Activated CD4-positive, alpha-beta memory T cell treated with anti-CD3 and anti-CD28 coated beads, Interleukin-2, amount 10 ng/mL, durations not matched to agents 7 days and 5 days (primary cell): ENCODE data around the gene HNRNPC. TPM values are rescaled to one million over a fixed set of nuclear protein-coding genes. Genes with fewer than 3 reads are reported as not detected.
"Not testable (repeated sequence)": the region's sequence is repeated elsewhere in the genome, so short reads cannot be mapped to it uniquely, and the experiment has no call there.

Experiments
- CTCF ChIA-PET: fragments of 350-600 bp; sonication (Branson Sonifier 250); formaldehyde crosslinking; loops from one replicate; lab custom pipeline; 2021; ENCODE audit warnings: antibody characterized with exemption, inconsistent platforms; lab: Charles Lee
- POLR2A ChIA-PET: fragments of 350-600 bp; sonication (Branson Sonifier 250); formaldehyde crosslinking; loops from one replicate; lab custom pipeline; 2021; ENCODE audit warnings: antibody characterized with exemption; lab: Charles Lee
- DNase-seq: peaks from one replicate; pipeline ENCODE4 v3.0.0-alpha.2; 2020
- H3K27ac Mint-ChIP-seq: one replicate; pipeline ENCODE4 v1.8.0; 2021; ENCODE audit warnings: mild to moderate bottlenecking, mixed read lengths
- H3K27me3 Mint-ChIP-seq: one replicate; pipeline ENCODE4 v1.8.0; 2021; ENCODE audit warnings: mixed read lengths
- H3K36me3 Mint-ChIP-seq: one replicate; pipeline ENCODE4 v1.8.0; 2021; ENCODE audit warnings: low read depth, mixed read lengths
- H3K4me1 Mint-ChIP-seq: one replicate; pipeline ENCODE4 v1.8.0; 2021; ENCODE audit warnings: mixed read lengths
- H3K4me3 Mint-ChIP-seq: one replicate; pipeline ENCODE4 v1.8.0; 2021; ENCODE audit warnings: mild to moderate bottlenecking, mixed read lengths
- H3K9me3 Mint-ChIP-seq: one replicate; pipeline ENCODE4 v1.8.0; 2021; ENCODE audit warnings: mixed read lengths
- total RNA-seq, 2 experiments: library from RNA; stranded (reverse); gene quantifications; one replicate each; pipeline ENCODE4 v1.2.3, GENCODE V29; 2021

Gene HNRNPC
- total RNA-seq, 2 experiments from 2014 or later: 689 to 710 TPM

DNA sequence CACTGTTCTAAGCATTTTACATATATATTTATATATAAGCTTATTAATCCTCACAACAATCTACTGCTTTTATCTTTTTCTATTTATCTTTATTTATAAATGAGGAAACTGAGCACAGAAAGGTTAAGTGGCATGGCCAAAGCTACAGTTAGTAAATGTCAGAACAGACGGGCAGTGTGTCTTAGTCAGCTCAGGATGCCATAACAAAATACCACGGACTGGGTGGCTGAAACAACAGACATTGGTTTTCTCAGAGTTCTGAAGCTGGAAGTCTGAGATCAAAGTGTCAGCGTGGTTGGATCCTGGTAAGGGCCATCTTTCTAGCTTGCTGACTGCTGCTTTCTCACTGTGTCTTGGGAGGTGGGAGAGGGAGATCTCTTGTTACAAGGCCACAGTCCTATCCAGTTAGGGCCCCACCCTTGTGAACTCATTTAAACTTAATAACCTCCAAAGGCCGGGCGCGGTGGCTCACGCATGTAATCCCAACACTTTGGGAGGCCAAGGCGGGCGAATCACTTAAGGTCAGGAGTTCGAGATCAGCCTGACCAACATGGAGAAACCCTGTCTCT, 30.4 kb upstream of the HNRNPC start:
- DNase-seq: no peak
- peaks cover 24% of the 10 kb centered on the region for H3K27me3 Mint-ChIP-seq
- H3K4me1 Mint-ChIP-seq: peaks cover 3% of the 10 kb centered on the region
- ChIA-PET CTCF (interaction anchor here (0.6 to 1.2 kb wide), 3 partner anchors 8 to 59 kb away, joined by 3 read pairs; no protein-coding TSS in a partner anchor), POLR2A (no interaction called here)
- no peaks in the 10 kb centered on the region for H3K9me3 Mint-ChIP-seq
- H3K27ac Mint-ChIP-seq: no peak overlapping the region
- H3K4me3 Mint-ChIP-seq: no peak overlapping the region
- no peaks in the 10 kb centered on the region for H3K36me3 Mint-ChIP-seq

GRCh38 chr14:21298358-21298757, 29.1 kb upstream of the HNRNPC start:
- Mint-ChIP-seq H3K9me3 (no peaks in the 10 kb centered on the region), H3K4me3 (no peak overlapping the region), H3K4me1 (peaks cover 3% of the 10 kb centered on the region), H3K27me3 (peaks cover 20% of the 10 kb centered on the region), H3K27ac (no peak overlapping the region), H3K36me3 (no peaks in the 10 kb centered on the region)
- CTCF ChIA-PET: no interaction called here
- POLR2A ChIA-PET: no interaction called here
- no peak for DNase-seq

- H3K9me3 Mint-ChIP-seq, H3K36me3 Mint-ChIP-seq, CTCF ChIA-PET, POLR2A ChIA-PET, H3K4me1 Mint-ChIP-seq, H3K4me3 Mint-ChIP-seq, H3K27ac Mint-ChIP-seq, DNase-seq, H3K27me3 Mint-ChIP-seq: not testable (repeated sequence)
These were observed 24.8 kb upstream of the HNRNPC start for GRCh38 chr14:21294026-21294425.

- H3K27ac Mint-ChIP-seq: no peak overlapping the region
- H3K36me3 Mint-ChIP-seq: no peaks in the 10 kb centered on the region
- no peaks in the 10 kb centered on the region for H3K9me3 Mint-ChIP-seq
- ChIA-PET CTCF (interaction anchor here (0.6 kb wide), 1 partner anchor 262 kb away, joined by 3 read pairs; no protein-coding TSS in a partner anchor), POLR2A (no interaction called here)
- H3K27me3 Mint-ChIP-seq: peaks cover 3% of the 10 kb centered on the region
- H3K4me1 Mint-ChIP-seq: no peaks in the 10 kb centered on the region
- no peak overlapping the region for H3K4me3 Mint-ChIP-seq
- DNase-seq: no peak
These were observed 17.9 kb upstream of the HNRNPC start for GRCh38 chr14:21287168-21287567.

GRCh38 chr14:21286516-21286915, 17.3 kb upstream of the HNRNPC start:
- CTCF ChIA-PET, H3K36me3 Mint-ChIP-seq, H3K9me3 Mint-ChIP-seq: not testable (repeated sequence)

GRCh38 chr14:21281917-21282316, 12.7 kb upstream of the HNRNPC start:
- DNase-seq, H3K9me3 Mint-ChIP-seq, H3K36me3 Mint-ChIP-seq, H3K27ac Mint-ChIP-seq, H3K4me3 Mint-ChIP-seq, H3K27me3 Mint-ChIP-seq, H3K4me1 Mint-ChIP-seq, CTCF ChIA-PET: not testable (repeated sequence)
- POLR2A ChIA-PET: interaction anchor here (1.0 kb wide), 1 partner anchor 101 kb away, joined by 4 read pairs; no protein-coding TSS in a partner anchor

More at GRCh38 chr14:21286516-21286915, 17.3 kb upstream of the HNRNPC start:
- H3K27ac Mint-ChIP-seq, H3K4me3 Mint-ChIP-seq, DNase-seq, H3K4me1 Mint-ChIP-seq, POLR2A ChIA-PET, H3K27me3 Mint-ChIP-seq: not testable (repeated sequence)

GRCh38 chr14:21279783-21280182, 10.5 kb upstream of the HNRNPC start, which contains the start of gene RPGRIP1:
Gene RPGRIP1, plus strand, starts transcription at chr14:21280083. Its CDS starts 7,894 bp downstream, at chr14:21287977.
- Mint-ChIP-seq H3K27me3 (no peaks in the 10 kb centered on the region), H3K9me3 (no peaks in the 10 kb centered on the region), H3K27ac (no peak within 1 kb of the TSS), H3K4me1 (peaks cover 4% of the 10 kb centered on the region), H3K36me3 (no peaks in the 10 kb centered on the region), H3K4me3 (no peak within 1 kb of the TSS)
- ChIA-PET POLR2A (no interaction called here), CTCF (no interaction called here)
- no peak for DNase-seq

GRCh38 chr14:21278632-21279031, 9.4 kb upstream of the HNRNPC start:
- Mint-ChIP-seq H3K36me3 (no peaks in the 10 kb centered on the region), H3K27ac (no peak overlapping the region), H3K4me1 (peaks cover 4% of the 10 kb centered on the region), H3K9me3 (no peaks in the 10 kb centered on the region), H3K4me3 (no peak overlapping the region), H3K27me3 (no peaks in the 10 kb centered on the region)
- CTCF ChIA-PET: no interaction called here
- POLR2A ChIA-PET: interaction anchor here (0.8 kb wide), 1 partner anchor 13 kb away, joined by 3 read pairs; no protein-coding TSS in a partner anchor
- no peak for DNase-seq

DNA sequence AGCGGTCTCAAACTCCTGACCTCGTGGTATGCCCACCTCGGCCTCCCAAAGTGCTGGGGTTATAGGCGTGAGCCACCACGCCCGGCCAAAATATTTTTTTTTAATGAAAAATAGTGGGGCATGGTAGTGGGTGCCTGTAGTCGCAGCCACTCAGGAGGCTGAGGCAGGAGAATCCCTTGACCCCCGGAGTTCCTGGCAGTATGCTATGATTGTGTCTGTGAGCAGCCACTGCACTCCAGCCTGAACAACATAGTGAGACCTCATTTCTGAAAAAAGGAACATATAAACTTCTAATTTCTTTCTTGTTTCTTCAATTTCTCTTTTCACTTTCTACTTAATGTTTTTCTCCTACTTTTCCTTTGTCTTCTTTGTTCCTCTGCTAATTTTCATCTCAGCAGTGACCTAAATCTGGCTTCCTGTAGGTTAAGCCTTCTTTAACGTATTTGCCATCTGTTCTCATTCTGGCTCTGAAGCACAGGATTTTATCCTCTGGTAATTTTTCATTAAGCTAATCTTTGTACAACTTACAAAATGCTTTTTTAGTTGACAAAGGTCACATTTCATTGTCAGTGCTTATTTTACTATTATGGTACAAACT, 6.1 kb upstream of the HNRNPC start:
- no peaks in the 10 kb centered on the region for H3K9me3 Mint-ChIP-seq
- no peaks in the 10 kb centered on the region for H3K27me3 Mint-ChIP-seq
- no peaks in the 10 kb centered on the region for H3K36me3 Mint-ChIP-seq
- POLR2A ChIA-PET: interaction anchor here (1.6 kb wide), 1 partner anchor 10 kb away, joined by 5 read pairs; no protein-coding TSS in a partner anchor
- H3K4me1 Mint-ChIP-seq: peaks cover 5% of the 10 kb centered on the region
- no peak overlapping the region for H3K4me3 Mint-ChIP-seq
- no peak overlapping the region for H3K27ac Mint-ChIP-seq
- no peak for DNase-seq
- CTCF ChIA-PET: interaction anchor here (0.7 to 1.4 kb wide), 2 partner anchors 24 to 36 kb away, joined by 3 to 4 read pairs; no protein-coding TSS in a partner anchor

DNA sequence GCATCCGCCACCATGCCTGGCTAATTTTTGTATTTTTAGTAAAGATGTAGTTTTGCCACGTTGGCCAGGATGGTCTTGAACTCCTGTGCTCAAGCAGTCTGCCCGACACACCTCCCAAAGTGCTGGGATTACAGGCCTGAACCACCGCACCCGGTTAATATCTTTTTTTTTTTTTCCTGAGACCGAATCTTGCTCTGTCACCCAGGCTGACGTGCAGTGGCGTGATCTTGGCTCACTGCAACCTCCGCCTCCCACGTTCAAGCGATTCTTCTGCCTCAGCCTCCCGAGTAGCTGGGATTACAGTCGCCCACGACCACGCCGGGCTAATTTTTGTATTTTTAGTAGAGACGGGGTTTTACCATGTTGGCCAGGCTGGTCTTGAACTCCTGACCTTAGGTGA, 3.4 kb upstream of the HNRNPC start:
- peaks cover 18% of the 10 kb centered on the region for H3K36me3 Mint-ChIP-seq
- peaks cover 14% of the 10 kb centered on the region for H3K4me1 Mint-ChIP-seq
- POLR2A ChIA-PET: interaction anchor here (1.0 kb wide), 1 partner anchor 43 kb away, joined by 3 read pairs; no protein-coding TSS in a partner anchor
- DNase-seq, H3K9me3 Mint-ChIP-seq, H3K27ac Mint-ChIP-seq, H3K27me3 Mint-ChIP-seq, H3K4me3 Mint-ChIP-seq: not testable (repeated sequence)
- CTCF ChIA-PET: interaction anchor here (0.7 kb wide), 1 partner anchor 36 kb away, joined by 3 read pairs; no protein-coding TSS in a partner anchor

DNA sequence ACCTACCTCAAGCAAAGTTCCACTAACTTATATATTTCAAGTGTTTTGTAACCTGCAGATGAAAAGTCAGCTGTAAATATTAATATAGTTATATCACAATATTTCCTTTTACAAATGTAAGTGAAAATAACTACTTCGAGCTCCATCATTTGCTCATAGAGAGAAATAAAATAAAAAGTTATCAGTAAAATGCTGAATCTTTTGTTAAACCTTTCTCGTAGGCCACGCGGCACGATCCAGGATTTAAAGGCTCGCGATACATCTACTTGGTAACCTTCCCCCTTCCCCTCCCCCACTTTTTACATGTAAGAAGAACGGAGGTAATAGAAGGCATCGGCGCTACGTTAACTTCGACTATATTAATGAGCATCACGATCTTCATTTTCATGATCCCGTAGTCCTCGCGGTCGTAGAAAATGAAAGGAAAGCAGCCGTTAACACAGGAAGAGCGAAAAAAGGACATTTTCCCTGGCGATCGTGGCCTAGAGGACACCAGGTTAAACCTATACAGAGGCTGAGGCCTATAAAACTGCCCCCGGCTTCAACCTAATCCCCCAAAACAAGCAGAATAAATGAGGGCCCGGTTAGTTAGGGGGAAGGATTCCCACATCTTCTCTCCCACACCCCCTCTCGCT, 508 bp downstream of the HNRNPC start:
- peak overlapping the region; percentile 99 for H3K4me3 Mint-ChIP-seq
- ChIA-PET CTCF (interaction anchor here (1.4 kb wide), 1 partner anchor 114 kb away, joined by 3 read pairs; no protein-coding TSS in a partner anchor), POLR2A (interaction anchor here (0.7 to 7.8 kb wide), 10 partner anchors 13 to 1270 kb away, joined by 3 to 76 read pairs (median 3); partner anchors contain the start of gene SUPT16H)
- H3K27ac Mint-ChIP-seq: peak overlapping the region; percentile 99
- H3K27me3 Mint-ChIP-seq: no peaks in the 10 kb centered on the region
- peaks cover 43% of the 10 kb centered on the region for H3K4me1 Mint-ChIP-seq
- peak; percentile 40 for DNase-seq
- peaks cover 57% of the 10 kb centered on the region for H3K36me3 Mint-ChIP-seq
- H3K9me3 Mint-ChIP-seq: no peaks in the 10 kb centered on the region

DNA sequence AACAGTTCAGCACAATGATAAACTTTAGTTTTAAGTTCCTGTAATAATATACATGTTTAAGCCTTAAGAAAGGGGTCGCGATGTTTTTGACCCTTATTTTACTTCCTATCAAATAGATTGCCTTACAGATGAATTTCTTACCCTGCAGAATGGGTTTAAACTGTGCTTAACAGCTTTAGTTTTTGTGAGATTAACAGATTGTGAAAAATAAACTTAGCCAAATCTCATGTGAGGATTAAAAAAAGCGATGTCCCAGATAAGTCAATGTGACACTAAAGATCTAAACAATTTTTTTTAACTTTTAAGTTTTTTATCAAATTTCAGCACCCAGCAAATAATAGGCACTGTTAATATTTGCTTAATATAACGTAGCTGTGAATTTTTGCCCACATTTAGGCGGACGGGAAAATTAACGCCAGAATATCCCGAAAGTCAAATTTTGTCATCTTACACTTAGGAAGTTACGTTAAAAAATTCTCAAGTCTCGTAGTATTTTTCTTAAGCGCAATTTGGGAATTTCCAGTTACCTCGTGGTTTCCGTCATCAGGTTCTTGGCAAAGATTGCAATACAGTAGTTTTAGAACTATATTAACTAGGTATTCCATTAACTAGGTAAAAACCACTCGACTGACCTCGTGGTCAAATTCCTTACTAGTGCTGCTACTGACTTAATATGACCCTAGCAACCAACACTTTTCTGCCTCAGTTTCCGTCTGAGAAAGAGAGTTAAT, 1.2 kb downstream of the HNRNPC start:
- ChIA-PET POLR2A (interaction anchor here (0.7 to 7.8 kb wide), 11 partner anchors 12 to 1321 kb away, joined by 3 to 76 read pairs (median 3); partner anchors contain the start of genes DAD1 and SUPT16H), CTCF (interaction anchor here (1.4 kb wide), 1 partner anchor 114 kb away, joined by 3 read pairs; no protein-coding TSS in a partner anchor)
- Mint-ChIP-seq H3K36me3 (peaks cover 64% of the 10 kb centered on the region), H3K4me1 (peaks cover 50% of the 10 kb centered on the region), H3K4me3 (peak overlapping the region; percentile 99), H3K27me3 (no peaks in the 10 kb centered on the region), H3K27ac (peak overlapping the region; percentile 99), H3K9me3 (no peaks in the 10 kb centered on the region)
- DNase-seq: no peak
